GM23338 (cell line): Measurements from ENCODE around the gene CRY1. TPM values are rescaled to one million over a fixed set of nuclear protein-coding genes. Genes with fewer than 3 reads are reported as not detected.
"Not testable (repeated sequence)": the region's sequence is repeated elsewhere in the genome, so short reads cannot be mapped to it uniquely, and the experiment has no call there.

ENCODE experiments used
- ATAC-seq: fragments of 200-7000 bp; cut with Tn5 transposase; 3 replicates; pipeline ENCODE4 v1.9.1; 2020
- DNase-seq: peaks from one replicate; pipeline ENCODE4 v3.0.0-alpha.2; 2015; ENCODE audit warnings: low spot score
- H2AFZ ChIP-seq: fragments of 200-600 bp; sonication (generic); 2 replicates; pipeline ENCODE4 v1.8.0; 2016; ENCODE audit warnings: antibody characterized with exemption, mild to moderate bottlenecking, moderate library complexity
- H3F3A ChIP-seq: fragments of 200-600 bp; sonication (generic); replicated peaks from 2 replicates; pipeline ENCODE4 v1.8.0; 2017; ENCODE audit warnings: antibody characterized with exemption, mixed run types, low read depth
- H3K27ac ChIP-seq: fragments of 200-600 bp; sonication (generic); 2 replicates; pipeline ENCODE4 v1.6.1; 2016; ENCODE audit warnings: low read depth
- H3K27me3 ChIP-seq: fragments of 200-600 bp; sonication (generic); 2 replicates; pipeline ENCODE4 v1.8.0; 2016; ENCODE audit warnings: mild to moderate bottlenecking, mixed run types, moderate library complexity; ENCODE audit not compliant: insufficient read depth
- H3K36me3 ChIP-seq: fragments of 200-600 bp; sonication (generic); 2 replicates; pipeline ENCODE4 v1.8.0; 2016; ENCODE audit warnings: mild to moderate bottlenecking; ENCODE audit not compliant: insufficient read depth
- H3K4me1 ChIP-seq: fragments of 200-600 bp; sonication (generic); 2 replicates; pipeline ENCODE4 v1.8.0; 2016; ENCODE audit warnings: mild to moderate bottlenecking, moderate library complexity; ENCODE audit not compliant: insufficient read depth
- H3K4me2 ChIP-seq: fragments of 200-600 bp; sonication (generic); 2 replicates; pipeline ENCODE4 v1.7.1; 2017; ENCODE audit warnings: mixed run types
- H3K4me3 ChIP-seq: fragments of 200-600 bp; sonication (generic); 2 replicates; pipeline ENCODE4 v1.6.1; 2016; ENCODE audit warnings: mixed run types
- H3K79me2 ChIP-seq: fragments of 200-600 bp; sonication (generic); replicated peaks from 2 replicates; pipeline ENCODE4 v1.8.0; 2017; ENCODE audit warnings: mild to moderate bottlenecking; ENCODE audit not compliant: insufficient read depth
- H3K9me2 ChIP-seq: fragments of 200-600 bp; sonication (generic); 2 replicates; pipeline ENCODE4 v1.8.0; 2017; ENCODE audit not compliant: insufficient read depth
- H4K20me1 ChIP-seq: fragments of 200-600 bp; sonication (generic); replicated peaks from 2 replicates; pipeline ENCODE4 v1.8.0; 2017; ENCODE audit warnings: mild to moderate bottlenecking; ENCODE audit not compliant: insufficient read depth
- H3K27ac Mint-ChIP-seq: 2 replicates; pipeline ENCODE4 v1.8.0; 2020; ENCODE audit warnings: inconsistent platforms, mild to moderate bottlenecking, moderate library complexity, mixed read lengths
- H3K27me3 Mint-ChIP-seq: 3 replicates; pipeline ENCODE4 v1.8.0; 2022; ENCODE audit warnings: low read depth, mild to moderate bottlenecking, moderate library complexity, mixed read lengths, inconsistent platforms; ENCODE audit not compliant: insufficient read depth, poor library complexity
- H3K36me3 Mint-ChIP-seq: 3 replicates; pipeline ENCODE4 v1.8.0; 2021; ENCODE audit warnings: low read depth, mild to moderate bottlenecking, inconsistent platforms, moderate library complexity, mixed read lengths
- H3K4me1 Mint-ChIP-seq: 3 replicates; pipeline ENCODE4 v1.8.0; 2020; ENCODE audit warnings: mild to moderate bottlenecking, inconsistent platforms, mixed read lengths
- H3K4me3 Mint-ChIP-seq: 3 replicates; pipeline ENCODE4 v1.8.0; 2021; ENCODE audit warnings: moderate library complexity, mild to moderate bottlenecking, inconsistent platforms, mixed read lengths
- H3K9me3 Mint-ChIP-seq: 3 replicates; pipeline ENCODE4 v1.8.0; 2020; ENCODE audit warnings: moderate library complexity, mild to moderate bottlenecking, inconsistent platforms, mixed read lengths
- CREB1 ChIP-seq: fragments of 250-450 bp; sonication (Bioruptor Pico); IDR thresholded peaks from 2 replicates; pipeline ENCODE4 v1.5.0; 2020; ENCODE audit warnings: low read depth, mild to moderate bottlenecking, moderate library complexity
- ETS1 ChIP-seq: IDR thresholded peaks from 2 replicates; pipeline ENCODE4 v1.6.1; 2016; ENCODE audit warnings: antibody characterized with exemption
- EZH2 ChIP-seq: fragments of 200-600 bp; sonication (generic); IDR thresholded peaks from one replicate; pipeline ENCODE4 v1.8.0; 2017; ENCODE audit warnings: antibody characterized with exemption, mild to moderate bottlenecking, low read depth; ENCODE audit not compliant: unreplicated experiment
- EZH2phosphoT487 ChIP-seq: fragments of 200-600 bp; sonication (generic); IDR thresholded peaks from one replicate; pipeline ENCODE4 v1.8.1; 2018; ENCODE audit warnings: antibody characterized with exemption; ENCODE audit not compliant: unreplicated experiment
- JUNB ChIP-seq: IDR thresholded peaks from one replicate; pipeline ENCODE4 v1.6.1; 2016; ENCODE audit warnings: antibody characterized with exemption; ENCODE audit not compliant: unreplicated experiment
- REST ChIP-seq: IDR thresholded peaks from one replicate; pipeline ENCODE4 v1.6.1; 2018; ENCODE audit warnings: antibody characterized with exemption; ENCODE audit not compliant: unreplicated experiment
- STAT1 ChIP-seq: IDR thresholded peaks from one replicate; pipeline ENCODE4 v1.6.1; 2016; ENCODE audit warnings: antibody characterized with exemption; ENCODE audit not compliant: unreplicated experiment
- ZNF114 ChIP-seq: fragments of 250-450 bp; sonication (Bioruptor Pico); IDR thresholded peaks from 2 replicates; pipeline ENCODE4 v1.5.0; 2020; ENCODE audit warnings: mild to moderate bottlenecking, moderate library complexity
- ZNF331 ChIP-seq: fragments of 250-450 bp; sonication (Bioruptor Pico); IDR thresholded peaks from 2 replicates; pipeline ENCODE4 v1.5.0; 2020; ENCODE audit warnings: low read depth, mild to moderate bottlenecking, moderate library complexity
- ZNF462 ChIP-seq: fragments of 250-450 bp; sonication (Bioruptor Pico); IDR thresholded peaks from 2 replicates; pipeline ENCODE4 v1.5.0; 2020; ENCODE audit warnings: mild to moderate bottlenecking, moderate library complexity
- polyA plus RNA-seq: library from polyadenylated mRNA; unstranded; fragments of >200 nt; fragmentation: Nextera tagmentation; extraction: Ambion mirVana; gene quantifications from 2 replicates; pipeline ENCODE4 v1.2.1, GENCODE V29; 2016
- total RNA-seq: library from RNA; depleted of rRNA; stranded (reverse); fragments of >200 nt; shearing (Covaris generic); gene quantifications from 2 replicates; pipeline ENCODE4 v1.2.3, GENCODE V29; 2014

CRY1 gene
- total and polyA plus RNA-seq, 2 experiments from 2014 or later = 27.7 to 28.2 TPM

GRCh38 chr12:107026356-107026755, 67.0 kb downstream of the CRY1 start:
- H3K4me3 ChIP-seq, H3K27ac ChIP-seq, H3K4me3 Mint-ChIP-seq, H3F3A ChIP-seq, H3K9me3 Mint-ChIP-seq, H2AFZ ChIP-seq, H3K27ac Mint-ChIP-seq, H3K27me3 ChIP-seq, H3K4me2 ChIP-seq, H3K36me3 ChIP-seq, H3K4me1 ChIP-seq, H3K4me1 Mint-ChIP-seq, H4K20me1 ChIP-seq, H3K9me2 ChIP-seq, ATAC-seq, H3K79me2 ChIP-seq, DNase-seq, H3K27me3 Mint-ChIP-seq, H3K36me3 Mint-ChIP-seq: not testable (repeated sequence)

GRCh38 chr12:107025671-107026070, 67.7 kb downstream of the CRY1 start:
- H3K4me3 Mint-ChIP-seq = no peak overlapping the region
- H3K27ac Mint-ChIP-seq = no peak overlapping the region
- TF ChIP-seq ZNF462 (CRISPR knock-in tag) = no peak
- no peak for TF ChIP-seq STAT1
- no peak for TF ChIP-seq ETS1
- TF ChIP-seq EZH2 = no peak
- no peak for TF ChIP-seq JUNB
- TF ChIP-seq REST = no peak
- TF ChIP-seq ZNF331 = no peak
- TF ChIP-seq ZNF114 (CRISPR knock-in tag) = no peak
- TF ChIP-seq EZH2phosphoT487 = no peak
- TF ChIP-seq CREB1 (CRISPR knock-in tag) = no peak

More at GRCh38 chr12:107025671-107026070, 67.7 kb downstream of the CRY1 start:
- Histone ChIP-seq H3K4me1 (no peaks in the 10 kb centered on the region; the same call in 1 of the 2 replicates), H3K27me3 (no peaks in the 10 kb centered on the region), H3K27ac (no peak overlapping the region), H3K36me3 (peaks cover 4% of the 10 kb centered on the region; the same call in 1 of the 2 replicates), H3K9me2 (no peaks in the 10 kb centered on the region), H3K4me2 (no peak overlapping the region), H3K79me2 (0 out of 2 replicates have a peak, but pooled peaks cover 3% of the 10 kb centered on the region), H4K20me1 (no peaks in the 10 kb centered on the region), H2AFZ (no peak overlapping the region), H3F3A (no peaks in the 10 kb centered on the region), H3K4me3 (no peak overlapping the region)
- Mint-ChIP-seq H3K27me3 (peaks cover 2% of the 10 kb centered on the region), H3K9me3 (no peaks in the 10 kb centered on the region), H3K4me1 (peaks cover 8% of the 10 kb centered on the region; the same call in 2 of the 3 replicates), H3K36me3 (no peaks in the 10 kb centered on the region)
- ATAC-seq (no peak), DNase-seq (peak; percentile 30)
